ENCODE measurements around the gene RINT1.

Gene RINT1

GRCh38 chr7:105600720-105601550 is 68.9 kb downstream of the RINT1 start:
- no peak for DNase-seq

- no peak for DNase-seq
These were observed 70.6 kb downstream of the RINT1 start for GRCh38 chr7:105602325-105603305.

GRCh38 chr7:105610165-105610930 is 78.3 kb downstream of the RINT1 start:
- DNase-seq, result no peak

GRCh38 chr7:105611856-105612775 is 80.1 kb downstream of the RINT1 start:
- DNase-seq, result no peak

GRCh38 chr7:105612806-105613205 is 80.8 kb downstream of the RINT1 start:
- no peak for DNase-seq

GRCh38 chr7:105613611-105614330 is 81.8 kb downstream of the RINT1 start:
- no peak for DNase-seq

GRCh38 chr7:105614341-105614840 is 82.4 kb downstream of the RINT1 start:
- no peak for DNase-seq

All from T-helper 9 cell (primary cell).